GM23338 (cell line): ENCODE measurements around the gene C5orf24. TPM values are rescaled to one million over a fixed set of nuclear protein-coding genes. Genes with fewer than 3 reads are reported as not detected.

Experiments used
- ATAC-seq: fragments of 200-7000 bp; cut with Tn5 transposase; 3 replicates; pipeline ENCODE4 v1.9.1; 2020
- DNase-seq: peaks from one replicate; pipeline ENCODE4 v3.0.0-alpha.2; 2015; ENCODE audit warnings: low spot score
- H2AFZ ChIP-seq: fragments of 200-600 bp; sonication (generic); 2 replicates; pipeline ENCODE4 v1.8.0; 2016; ENCODE audit warnings: antibody characterized with exemption, mild to moderate bottlenecking, moderate library complexity
- H3F3A ChIP-seq: fragments of 200-600 bp; sonication (generic); replicated peaks from 2 replicates; pipeline ENCODE4 v1.8.0; 2017; ENCODE audit warnings: antibody characterized with exemption, mixed run types, low read depth
- H3K27ac ChIP-seq: fragments of 200-600 bp; sonication (generic); 2 replicates; pipeline ENCODE4 v1.6.1; 2016; ENCODE audit warnings: low read depth
- H3K27me3 ChIP-seq: fragments of 200-600 bp; sonication (generic); 2 replicates; pipeline ENCODE4 v1.8.0; 2016; ENCODE audit warnings: mild to moderate bottlenecking, mixed run types, moderate library complexity; ENCODE audit not compliant: insufficient read depth
- H3K36me3 ChIP-seq: fragments of 200-600 bp; sonication (generic); 2 replicates; pipeline ENCODE4 v1.8.0; 2016; ENCODE audit warnings: mild to moderate bottlenecking; ENCODE audit not compliant: insufficient read depth
- H3K4me1 ChIP-seq: fragments of 200-600 bp; sonication (generic); 2 replicates; pipeline ENCODE4 v1.8.0; 2016; ENCODE audit warnings: mild to moderate bottlenecking, moderate library complexity; ENCODE audit not compliant: insufficient read depth
- H3K4me2 ChIP-seq: fragments of 200-600 bp; sonication (generic); 2 replicates; pipeline ENCODE4 v1.7.1; 2017; ENCODE audit warnings: mixed run types
- H3K4me3 ChIP-seq: fragments of 200-600 bp; sonication (generic); 2 replicates; pipeline ENCODE4 v1.6.1; 2016; ENCODE audit warnings: mixed run types
- H3K79me2 ChIP-seq: fragments of 200-600 bp; sonication (generic); replicated peaks from 2 replicates; pipeline ENCODE4 v1.8.0; 2017; ENCODE audit warnings: mild to moderate bottlenecking; ENCODE audit not compliant: insufficient read depth
- H3K9me2 ChIP-seq: fragments of 200-600 bp; sonication (generic); 2 replicates; pipeline ENCODE4 v1.8.0; 2017; ENCODE audit not compliant: insufficient read depth
- H4K20me1 ChIP-seq: fragments of 200-600 bp; sonication (generic); replicated peaks from 2 replicates; pipeline ENCODE4 v1.8.0; 2017; ENCODE audit warnings: mild to moderate bottlenecking; ENCODE audit not compliant: insufficient read depth
- H3K27ac Mint-ChIP-seq: 2 replicates; pipeline ENCODE4 v1.8.0; 2020; ENCODE audit warnings: inconsistent platforms, mild to moderate bottlenecking, moderate library complexity, mixed read lengths
- H3K27me3 Mint-ChIP-seq: 3 replicates; pipeline ENCODE4 v1.8.0; 2022; ENCODE audit warnings: low read depth, mild to moderate bottlenecking, moderate library complexity, mixed read lengths, inconsistent platforms; ENCODE audit not compliant: insufficient read depth, poor library complexity
- H3K36me3 Mint-ChIP-seq: 3 replicates; pipeline ENCODE4 v1.8.0; 2021; ENCODE audit warnings: low read depth, mild to moderate bottlenecking, inconsistent platforms, moderate library complexity, mixed read lengths
- H3K4me1 Mint-ChIP-seq: 3 replicates; pipeline ENCODE4 v1.8.0; 2020; ENCODE audit warnings: mild to moderate bottlenecking, inconsistent platforms, mixed read lengths
- H3K4me3 Mint-ChIP-seq: 3 replicates; pipeline ENCODE4 v1.8.0; 2021; ENCODE audit warnings: moderate library complexity, mild to moderate bottlenecking, inconsistent platforms, mixed read lengths
- H3K9me3 Mint-ChIP-seq: 3 replicates; pipeline ENCODE4 v1.8.0; 2020; ENCODE audit warnings: moderate library complexity, mild to moderate bottlenecking, inconsistent platforms, mixed read lengths
- CREB1 ChIP-seq: fragments of 250-450 bp; sonication (Bioruptor Pico); IDR thresholded peaks from 2 replicates; pipeline ENCODE4 v1.5.0; 2020; ENCODE audit warnings: low read depth, mild to moderate bottlenecking, moderate library complexity
- NANOG ChIP-seq: IDR thresholded peaks from 2 replicates; pipeline ENCODE4 v1.6.1; 2016; ENCODE audit warnings: antibody characterized with exemption, borderline replicate concordance
- POLR2AphosphoS5 ChIP-seq: IDR thresholded peaks from 2 replicates; pipeline ENCODE4 v1.6.1; 2016; ENCODE audit warnings: antibody characterized with exemption, low read depth
- REST ChIP-seq: IDR thresholded peaks from one replicate; pipeline ENCODE4 v1.6.1; 2018; ENCODE audit warnings: antibody characterized with exemption; ENCODE audit not compliant: unreplicated experiment
- ZNF331 ChIP-seq: fragments of 250-450 bp; sonication (Bioruptor Pico); IDR thresholded peaks from 2 replicates; pipeline ENCODE4 v1.5.0; 2020; ENCODE audit warnings: low read depth, mild to moderate bottlenecking, moderate library complexity
- polyA plus RNA-seq: library from polyadenylated mRNA; unstranded; fragments of >200 nt; fragmentation: Nextera tagmentation; extraction: Ambion mirVana; gene quantifications from 2 replicates; pipeline ENCODE4 v1.2.1, GENCODE V29; 2016
- total RNA-seq: library from RNA; depleted of rRNA; stranded (reverse); fragments of >200 nt; shearing (Covaris generic); gene quantifications from 2 replicates; pipeline ENCODE4 v1.2.3, GENCODE V29; 2014
- TF ChIP-seq, protein P1 (sequence below), 2 experiments: fragments of 200-600 bp in 1 of 2; sonication (generic) in 1 of 2; conservative IDR thresholded peaks; 2 replicates each; pipeline versions ENCODE4 v1.5.1 to v1.6.1; 2016 to 2017; ENCODE audit warnings: antibody characterized with exemption in 2 of 2, low read depth in 2 of 2, mild to moderate bottlenecking in 2 of 2, moderate library complexity in 1 of 2
- TF ChIP-seq, protein P2 (sequence below): fragments of 250-450 bp; sonication (Bioruptor Pico); IDR thresholded peaks from 2 replicates; pipeline ENCODE4 v1.5.0; 2020; ENCODE audit warnings: mild to moderate bottlenecking, moderate library complexity

C5orf24 gene
- total and polyA plus RNA-seq, 2 experiments from 2014 or later, result 14.6 to 21.1 TPM

DNA sequence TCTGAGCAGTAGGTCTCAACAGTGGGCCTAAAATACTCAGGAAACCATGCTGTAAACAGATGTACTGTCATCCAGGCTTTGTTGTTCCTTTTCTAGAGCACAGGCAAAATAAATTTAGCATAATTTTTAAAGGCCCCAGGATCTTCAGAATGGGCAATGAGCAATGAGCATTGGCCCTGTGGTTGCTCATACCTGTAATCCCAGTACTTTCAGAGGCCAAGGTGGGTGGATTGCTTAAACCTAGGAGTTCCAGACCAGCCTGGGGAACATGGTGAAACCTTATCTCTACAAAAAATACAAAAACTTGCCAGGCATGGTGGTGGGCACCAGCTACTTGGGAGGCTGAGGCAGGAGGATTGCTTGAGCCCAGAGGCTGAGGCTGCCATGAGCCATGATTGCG, 45.7 kb downstream of the C5orf24 start:
- Histone ChIP-seq H2AFZ (no peak overlapping the region), H4K20me1 (no peaks in the 10 kb centered on the region; the same call in 1 of the 2 replicates), H3K27me3 (no peaks in the 10 kb centered on the region), H3F3A (no peaks in the 10 kb centered on the region), H3K4me1 (no peaks in the 10 kb centered on the region), H3K9me2 (no peaks in the 10 kb centered on the region), H3K36me3 (peaks cover 4% of the 10 kb centered on the region; the same call in 1 of the 2 replicates), H3K4me3 (no peak overlapping the region), H3K79me2 (no peaks in the 10 kb centered on the region), H3K27ac (no peak overlapping the region), H3K4me2 (no peak overlapping the region)
- DNase-seq (no peak), ATAC-seq (no peak)
- peaks cover 12% of the 10 kb centered on the region; the same call in 2 of the 3 replicates for H3K36me3 Mint-ChIP-seq
- no peak overlapping the region for H3K4me3 Mint-ChIP-seq
- peaks cover 8% of the 10 kb centered on the region for H3K27me3 Mint-ChIP-seq
- TF ChIP-seq, protein P1, sequence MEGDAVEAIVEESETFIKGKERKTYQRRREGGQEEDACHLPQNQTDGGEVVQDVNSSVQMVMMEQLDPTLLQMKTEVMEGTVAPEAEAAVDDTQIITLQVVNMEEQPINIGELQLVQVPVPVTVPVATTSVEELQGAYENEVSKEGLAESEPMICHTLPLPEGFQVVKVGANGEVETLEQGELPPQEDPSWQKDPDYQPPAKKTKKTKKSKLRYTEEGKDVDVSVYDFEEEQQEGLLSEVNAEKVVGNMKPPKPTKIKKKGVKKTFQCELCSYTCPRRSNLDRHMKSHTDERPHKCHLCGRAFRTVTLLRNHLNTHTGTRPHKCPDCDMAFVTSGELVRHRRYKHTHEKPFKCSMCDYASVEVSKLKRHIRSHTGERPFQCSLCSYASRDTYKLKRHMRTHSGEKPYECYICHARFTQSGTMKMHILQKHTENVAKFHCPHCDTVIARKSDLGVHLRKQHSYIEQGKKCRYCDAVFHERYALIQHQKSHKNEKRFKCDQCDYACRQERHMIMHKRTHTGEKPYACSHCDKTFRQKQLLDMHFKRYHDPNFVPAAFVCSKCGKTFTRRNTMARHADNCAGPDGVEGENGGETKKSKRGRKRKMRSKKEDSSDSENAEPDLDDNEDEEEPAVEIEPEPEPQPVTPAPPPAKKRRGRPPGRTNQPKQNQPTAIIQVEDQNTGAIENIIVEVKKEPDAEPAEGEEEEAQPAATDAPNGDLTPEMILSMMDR (conservative IDR thresholded peaks at IDR 0.05; ENCODE audit: low read depth in 2 of 2), result no peak
- no peak for TF ChIP-seq NANOG
- peaks cover 9% of the 10 kb centered on the region; the same call in 2 of the 3 replicates for H3K4me1 Mint-ChIP-seq
- H3K27ac Mint-ChIP-seq, result no peak overlapping the region
- H3K9me3 Mint-ChIP-seq, result no peaks in the 10 kb centered on the region

DNA sequence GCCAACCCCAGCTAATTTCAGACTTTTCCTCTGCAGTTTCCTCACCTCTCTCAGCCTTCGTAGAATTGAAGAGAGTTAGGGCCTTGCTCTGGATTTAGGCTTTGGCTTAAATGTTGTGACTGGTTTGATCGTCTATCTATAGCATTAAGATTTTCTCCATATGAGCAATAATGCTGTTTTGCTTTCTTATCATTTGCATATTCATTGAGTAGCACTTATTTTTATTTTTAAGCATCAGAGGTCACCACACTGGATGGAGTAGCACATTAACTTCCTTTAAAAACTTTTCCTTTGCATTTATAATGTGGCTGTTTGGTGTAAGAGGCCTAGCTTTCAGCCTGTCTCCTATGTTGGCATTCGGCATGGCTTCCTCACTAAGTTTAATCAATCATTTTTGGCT, 46.5 kb downstream of the C5orf24 start:
- H3K36me3 Mint-ChIP-seq, result peaks cover 12% of the 10 kb centered on the region; the same call in 2 of the 3 replicates
- TF ChIP-seq, protein P2, sequence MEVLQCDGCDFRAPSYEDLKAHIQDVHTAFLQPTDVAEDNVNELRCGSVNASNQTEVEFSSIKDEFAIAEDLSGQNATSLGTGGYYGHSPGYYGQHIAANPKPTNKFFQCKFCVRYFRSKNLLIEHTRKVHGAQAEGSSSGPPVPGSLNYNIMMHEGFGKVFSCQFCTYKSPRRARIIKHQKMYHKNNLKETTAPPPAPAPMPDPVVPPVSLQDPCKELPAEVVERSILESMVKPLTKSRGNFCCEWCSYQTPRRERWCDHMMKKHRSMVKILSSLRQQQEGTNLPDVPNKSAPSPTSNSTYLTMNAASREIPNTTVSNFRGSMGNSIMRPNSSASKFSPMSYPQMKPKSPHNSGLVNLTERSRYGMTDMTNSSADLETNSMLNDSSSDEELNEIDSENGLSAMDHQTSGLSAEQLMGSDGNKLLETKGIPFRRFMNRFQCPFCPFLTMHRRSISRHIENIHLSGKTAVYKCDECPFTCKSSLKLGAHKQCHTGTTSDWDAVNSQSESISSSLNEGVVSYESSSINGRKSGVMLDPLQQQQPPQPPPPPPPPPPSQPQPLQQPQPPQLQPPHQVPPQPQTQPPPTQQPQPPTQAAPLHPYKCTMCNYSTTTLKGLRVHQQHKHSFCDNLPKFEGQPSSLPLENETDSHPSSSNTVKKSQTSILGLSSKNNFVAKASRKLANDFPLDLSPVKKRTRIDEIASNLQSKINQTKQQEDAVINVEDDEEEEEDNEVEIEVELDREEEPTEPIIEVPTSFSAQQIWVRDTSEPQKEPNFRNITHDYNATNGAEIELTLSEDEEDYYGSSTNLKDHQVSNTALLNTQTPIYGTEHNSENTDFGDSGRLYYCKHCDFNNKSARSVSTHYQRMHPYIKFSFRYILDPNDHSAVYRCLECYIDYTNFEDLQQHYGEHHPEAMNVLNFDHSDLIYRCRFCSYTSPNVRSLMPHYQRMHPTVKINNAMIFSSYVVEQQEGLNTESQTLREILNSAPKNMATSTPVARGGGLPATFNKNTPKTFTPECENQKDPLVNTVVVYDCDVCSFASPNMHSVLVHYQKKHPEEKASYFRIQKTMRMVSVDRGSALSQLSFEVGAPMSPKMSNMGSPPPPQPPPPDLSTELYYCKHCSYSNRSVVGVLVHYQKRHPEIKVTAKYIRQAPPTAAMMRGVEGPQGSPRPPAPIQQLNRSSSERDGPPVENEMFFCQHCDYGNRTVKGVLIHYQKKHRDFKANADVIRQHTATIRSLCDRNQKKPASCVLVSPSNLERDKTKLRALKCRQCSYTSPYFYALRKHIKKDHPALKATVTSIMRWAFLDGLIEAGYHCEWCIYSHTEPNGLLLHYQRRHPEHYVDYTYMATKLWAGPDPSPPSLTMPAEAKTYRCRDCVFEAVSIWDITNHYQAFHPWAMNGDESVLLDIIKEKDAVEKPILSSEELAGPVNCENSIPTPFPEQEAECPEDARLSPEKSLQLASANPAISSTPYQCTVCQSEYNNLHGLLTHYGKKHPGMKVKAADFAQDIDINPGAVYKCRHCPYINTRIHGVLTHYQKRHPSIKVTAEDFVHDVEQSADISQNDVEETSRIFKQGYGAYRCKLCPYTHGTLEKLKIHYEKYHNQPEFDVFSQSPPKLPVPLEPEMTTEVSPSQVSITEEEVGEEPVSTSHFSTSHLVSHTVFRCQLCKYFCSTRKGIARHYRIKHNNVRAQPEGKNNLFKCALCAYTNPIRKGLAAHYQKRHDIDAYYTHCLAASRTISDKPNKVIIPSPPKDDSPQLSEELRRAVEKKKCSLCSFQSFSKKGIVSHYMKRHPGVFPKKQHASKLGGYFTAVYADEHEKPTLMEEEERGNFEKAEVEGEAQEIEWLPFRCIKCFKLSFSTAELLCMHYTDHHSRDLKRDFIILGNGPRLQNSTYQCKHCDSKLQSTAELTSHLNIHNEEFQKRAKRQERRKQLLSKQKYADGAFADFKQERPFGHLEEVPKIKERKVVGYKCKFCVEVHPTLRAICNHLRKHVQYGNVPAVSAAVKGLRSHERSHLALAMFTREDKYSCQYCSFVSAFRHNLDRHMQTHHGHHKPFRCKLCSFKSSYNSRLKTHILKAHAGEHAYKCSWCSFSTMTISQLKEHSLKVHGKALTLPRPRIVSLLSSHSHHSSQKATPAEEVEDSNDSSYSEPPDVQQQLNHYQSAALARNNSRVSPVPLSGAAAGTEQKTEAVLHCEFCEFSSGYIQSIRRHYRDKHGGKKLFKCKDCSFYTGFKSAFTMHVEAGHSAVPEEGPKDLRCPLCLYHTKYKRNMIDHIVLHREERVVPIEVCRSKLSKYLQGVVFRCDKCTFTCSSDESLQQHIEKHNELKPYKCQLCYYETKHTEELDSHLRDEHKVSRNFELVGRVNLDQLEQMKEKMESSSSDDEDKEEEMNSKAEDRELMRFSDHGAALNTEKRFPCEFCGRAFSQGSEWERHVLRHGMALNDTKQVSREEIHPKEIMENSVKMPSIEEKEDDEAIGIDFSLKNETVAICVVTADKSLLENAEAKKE (CRISPR knock-in tag), result no peak
- TF ChIP-seq REST, result no peak
- TF ChIP-seq ZNF331 (CRISPR knock-in tag), result no peak
- no peak for TF ChIP-seq POLR2AphosphoS5
- TF ChIP-seq, protein P1 (conservative IDR thresholded peaks at IDR 0.05; ENCODE audit: low read depth in 2 of 2), result no peak
- TF ChIP-seq CREB1 (CRISPR knock-in tag), result no peak

More for the DNA sequence above, 46.5 kb downstream of the C5orf24 start:
- no peak overlapping the region for H2AFZ ChIP-seq
- Mint-ChIP-seq H3K4me3 (no peak overlapping the region), H3K27me3 (peaks cover 8% of the 10 kb centered on the region), H3K27ac (no peak overlapping the region), H3K9me3 (no peaks in the 10 kb centered on the region), H3K4me1 (peaks cover 9% of the 10 kb centered on the region; the same call in 2 of the 3 replicates)
- no peaks in the 10 kb centered on the region for H3K27me3 ChIP-seq
- no peaks in the 10 kb centered on the region for H3F3A ChIP-seq
- no peaks in the 10 kb centered on the region for H3K9me2 ChIP-seq
- no peak for DNase-seq
- no peaks in the 10 kb centered on the region; the same call in 1 of the 2 replicates for H4K20me1 ChIP-seq
- no peaks in the 10 kb centered on the region for H3K4me1 ChIP-seq
- no peaks in the 10 kb centered on the region for H3K79me2 ChIP-seq
- H3K36me3 ChIP-seq, result peaks cover 4% of the 10 kb centered on the region; the same call in 1 of the 2 replicates
- no peak overlapping the region for H3K27ac ChIP-seq
- no peak for ATAC-seq
- H3K4me3 ChIP-seq, result no peak overlapping the region
- H3K4me2 ChIP-seq, result no peak overlapping the region
